ENCODE results near the gene RBM17.
"Not testable (repeated sequence)": the region's sequence is repeated elsewhere in the genome, so short reads cannot be mapped to it uniquely, and the experiment has no call there.

RBM17 gene

DNA sequence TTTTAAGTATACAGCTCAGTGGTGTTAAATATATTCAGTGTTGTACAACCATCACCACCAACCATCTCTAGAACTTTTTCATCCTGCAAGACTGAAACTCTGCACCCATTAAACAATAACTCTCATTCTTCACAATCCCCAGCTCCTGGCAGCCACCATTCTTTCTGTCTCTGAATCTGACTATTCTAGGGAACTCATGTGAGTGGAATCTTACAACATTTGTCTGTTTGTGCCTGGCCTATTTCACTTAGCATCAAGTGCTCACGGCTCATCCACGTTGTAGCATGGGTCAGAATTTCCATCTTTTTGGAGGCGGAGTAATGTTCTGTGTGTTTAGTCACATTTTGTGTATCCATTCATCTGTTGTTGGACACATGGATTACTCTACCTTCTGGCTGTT lies 73.1 kb downstream of the RBM17 start:
- peak; percentile 14 for DNase-seq (ENCODE audit: low read depth)

DNA sequence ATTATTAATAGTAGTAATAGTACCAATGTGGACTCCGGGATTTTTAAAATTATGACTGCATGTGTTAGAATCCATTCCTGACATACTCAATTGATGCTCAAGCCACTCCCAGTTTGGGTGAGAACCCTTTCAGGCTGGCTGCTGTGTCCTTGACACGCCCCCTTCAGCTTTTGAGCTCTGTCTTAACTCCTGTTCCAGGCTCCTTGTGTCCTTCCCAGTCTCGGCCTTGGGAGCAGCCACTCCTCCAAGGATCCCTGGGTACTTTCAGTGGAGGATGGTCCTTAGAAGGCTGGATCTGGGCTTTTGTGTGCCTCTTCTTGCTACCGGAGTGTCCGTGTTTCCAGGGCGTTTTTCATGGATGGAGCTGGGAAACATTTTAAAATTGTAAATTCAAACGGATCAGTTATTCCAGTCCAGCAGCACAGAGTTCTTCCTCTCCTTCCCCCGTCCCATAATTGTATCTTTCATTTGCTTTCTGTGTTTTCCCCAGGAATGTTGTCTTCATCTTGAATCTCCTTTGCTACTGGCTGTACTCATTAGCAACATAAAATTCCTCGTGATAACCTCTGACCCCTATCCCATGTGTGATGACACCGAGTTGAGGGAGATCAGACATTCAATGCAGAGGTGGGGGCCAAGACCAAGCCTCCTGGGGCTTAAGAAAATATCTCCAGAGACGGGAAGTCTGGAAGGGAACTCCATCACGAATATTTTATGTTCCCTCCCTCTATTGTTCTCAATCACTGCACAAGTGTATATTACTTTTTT lies 73.9 kb downstream of the RBM17 start:
- DNase-seq (ENCODE audit: low read depth) = no peak

DNA sequence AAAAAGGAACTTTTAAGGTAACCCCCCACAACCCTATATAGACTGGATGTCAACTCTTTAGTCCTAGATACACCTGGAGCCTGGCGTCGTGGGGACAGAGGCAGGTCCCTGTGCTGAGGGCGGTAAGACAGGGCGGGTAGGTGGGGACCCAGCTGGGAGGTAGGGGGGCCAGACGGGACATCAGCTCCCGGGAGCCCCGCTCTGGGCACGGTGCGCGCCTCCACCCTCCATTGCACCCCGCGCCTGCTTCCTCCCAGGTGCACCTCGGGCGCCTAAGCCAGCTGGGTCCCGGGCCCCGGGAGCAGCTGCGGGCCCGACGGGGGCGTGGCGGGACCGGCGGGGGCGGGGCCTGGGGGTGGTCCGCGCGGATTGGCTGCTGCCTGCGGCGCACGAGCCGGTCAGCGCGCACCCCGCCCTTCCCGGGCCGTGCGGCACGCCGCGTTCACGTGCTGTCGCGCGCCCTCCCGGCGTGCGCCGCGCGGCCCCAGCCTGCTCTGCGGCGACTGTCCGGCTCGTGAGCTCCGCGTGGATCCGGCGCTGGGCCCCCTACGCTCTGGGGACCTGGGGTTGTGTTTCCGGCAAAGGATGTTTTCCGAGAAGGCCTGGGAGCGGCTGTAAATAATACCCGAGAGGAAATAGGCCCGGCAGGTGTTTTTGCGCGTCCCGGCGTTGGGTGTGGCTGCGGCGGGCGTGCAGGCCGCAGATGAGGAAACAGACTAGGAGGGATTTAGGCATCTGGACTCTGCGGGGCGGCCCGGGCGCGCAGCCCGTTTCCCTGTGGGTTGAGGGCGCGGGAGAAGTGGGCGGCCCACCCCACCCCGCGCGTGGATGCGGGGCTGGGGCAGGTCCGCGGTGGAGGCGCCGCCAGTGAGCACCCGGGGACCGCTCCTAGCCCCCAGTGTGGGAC lies 74.8 kb downstream of the RBM17 start:
- peak; percentile 87 for DNase-seq (ENCODE audit: low read depth)

DNA sequence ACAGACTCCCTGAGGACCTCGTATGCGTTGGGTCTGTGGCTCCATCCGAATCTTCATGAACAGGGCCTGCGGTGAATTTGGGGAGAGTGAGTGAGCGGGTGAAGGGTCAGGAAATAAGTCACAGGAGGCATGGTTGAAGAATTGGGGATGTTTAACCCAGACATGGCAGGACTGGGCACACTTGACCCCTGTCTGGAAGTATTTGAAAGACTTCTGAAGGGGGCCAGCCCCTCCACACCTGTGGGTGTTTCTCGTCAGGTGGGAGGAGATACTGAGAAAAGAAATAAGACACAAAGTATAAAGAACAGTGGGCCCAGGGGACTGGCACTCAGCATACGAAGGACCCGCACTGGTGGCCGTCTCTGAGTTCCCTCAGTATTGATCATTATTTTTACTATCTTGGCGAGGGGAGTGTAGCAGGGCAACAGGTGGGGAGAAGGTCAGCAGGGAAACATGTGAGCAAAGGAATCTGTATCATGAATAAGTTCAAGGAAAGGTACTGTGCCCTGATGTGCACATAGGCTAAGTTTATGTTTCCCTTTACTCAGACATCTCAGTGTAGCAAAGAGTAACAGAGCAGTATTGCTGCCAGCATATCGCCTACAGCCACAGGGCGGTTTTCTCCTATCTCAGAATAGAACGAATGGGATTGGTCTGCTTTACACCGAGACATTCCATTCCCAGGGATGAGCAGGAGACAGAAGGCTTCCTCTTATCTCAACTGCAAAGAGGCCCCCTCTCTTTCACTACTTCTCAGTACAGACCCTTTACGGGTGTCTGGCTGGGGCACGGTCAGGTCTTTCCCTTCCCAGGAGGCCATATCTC lies 75.6 kb downstream of the RBM17 start:
- no peak for DNase-seq (ENCODE audit: low read depth)

DNA sequence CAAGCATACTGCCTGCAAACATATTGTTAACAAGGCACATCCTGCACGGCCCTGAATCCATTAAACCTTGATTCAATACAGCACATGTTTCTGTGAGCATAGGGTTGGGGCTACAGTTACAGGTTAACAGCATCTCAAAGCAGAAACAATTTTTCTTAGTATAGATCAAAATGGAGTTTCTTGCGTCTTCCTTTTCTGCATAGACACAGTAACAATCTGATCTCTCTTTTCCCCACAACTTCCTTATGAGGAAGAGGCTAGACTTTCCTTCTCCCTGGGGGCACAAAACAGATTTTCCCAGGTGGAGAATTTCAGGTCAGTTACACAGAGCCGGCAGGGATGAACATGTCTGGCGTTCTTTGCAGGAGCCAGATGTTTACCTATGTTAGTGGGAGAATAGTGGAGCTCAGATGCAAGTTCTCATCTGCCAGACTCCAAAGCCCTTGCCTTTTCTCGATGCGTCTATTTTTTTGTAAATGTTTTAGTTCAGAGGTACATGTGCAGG lies 76.4 kb downstream of the RBM17 start:
- no peak for DNase-seq (ENCODE audit: low read depth)

DNA sequence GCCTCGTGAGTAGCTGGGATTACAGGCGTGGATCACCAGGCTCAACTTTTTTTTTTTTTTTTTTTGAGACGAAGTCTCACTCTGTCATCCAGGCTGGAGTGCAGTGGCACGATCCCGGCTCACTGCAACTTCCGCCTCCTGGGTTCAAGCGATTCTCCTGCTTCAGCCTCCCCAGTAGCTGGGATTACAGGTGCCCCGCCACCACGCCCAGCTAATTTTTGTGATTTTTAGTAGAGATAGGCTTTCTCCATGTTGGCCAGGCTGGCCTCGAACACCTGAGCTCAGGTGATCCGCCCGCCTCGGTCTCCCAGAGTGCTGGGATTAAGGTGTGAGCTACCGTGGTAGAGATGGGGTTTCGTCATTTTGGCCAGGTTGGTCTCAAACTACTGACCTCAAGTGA lies 77.1 kb downstream of the RBM17 start:
- not testable (repeated sequence) for DNase-seq (ENCODE audit: low read depth)
